ENCODE results near the gene SET.

GRCh38 chr9:128675382-128675781 lies 13.6 kb upstream of the SET start:
- no peak for TF ChIP-seq POLR2A (IDR thresholded peaks at IDR 0.05)
- TF ChIP-seq, protein P1, sequence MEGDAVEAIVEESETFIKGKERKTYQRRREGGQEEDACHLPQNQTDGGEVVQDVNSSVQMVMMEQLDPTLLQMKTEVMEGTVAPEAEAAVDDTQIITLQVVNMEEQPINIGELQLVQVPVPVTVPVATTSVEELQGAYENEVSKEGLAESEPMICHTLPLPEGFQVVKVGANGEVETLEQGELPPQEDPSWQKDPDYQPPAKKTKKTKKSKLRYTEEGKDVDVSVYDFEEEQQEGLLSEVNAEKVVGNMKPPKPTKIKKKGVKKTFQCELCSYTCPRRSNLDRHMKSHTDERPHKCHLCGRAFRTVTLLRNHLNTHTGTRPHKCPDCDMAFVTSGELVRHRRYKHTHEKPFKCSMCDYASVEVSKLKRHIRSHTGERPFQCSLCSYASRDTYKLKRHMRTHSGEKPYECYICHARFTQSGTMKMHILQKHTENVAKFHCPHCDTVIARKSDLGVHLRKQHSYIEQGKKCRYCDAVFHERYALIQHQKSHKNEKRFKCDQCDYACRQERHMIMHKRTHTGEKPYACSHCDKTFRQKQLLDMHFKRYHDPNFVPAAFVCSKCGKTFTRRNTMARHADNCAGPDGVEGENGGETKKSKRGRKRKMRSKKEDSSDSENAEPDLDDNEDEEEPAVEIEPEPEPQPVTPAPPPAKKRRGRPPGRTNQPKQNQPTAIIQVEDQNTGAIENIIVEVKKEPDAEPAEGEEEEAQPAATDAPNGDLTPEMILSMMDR (IDR thresholded peaks at IDR 0.05), result no peak

All from Peyer's patch (tissue), 4 donors.